SH-SY5Y (cell line): ENCODE results near the gene PDE4D.

Experiments
- GATA2 ChIP-seq: IDR thresholded peaks from 2 replicates; pipeline ENCODE4 v1.6.1; 2011; ENCODE audit warnings: mild to moderate bottlenecking, low read depth, low read length
- GATA3 ChIP-seq: IDR thresholded peaks from 2 replicates; pipeline ENCODE4 v1.6.1; 2011; ENCODE audit warnings: low read depth, mild to moderate bottlenecking, low read length, moderate library complexity

- TF ChIP-seq GATA3 (no peak), GATA2 (no peak)
Measured at GRCh38 chr5:59439303-59439702, 454.2 kb downstream of the PDE4D start.
